ENCODE data around the gene MRPL37. TPM values are rescaled to one million over a fixed set of nuclear protein-coding genes. Genes with fewer than 3 reads are reported as not detected.
"Not testable (repeated sequence)": the region's sequence is repeated elsewhere in the genome, so short reads cannot be mapped to it uniquely, and the experiment has no call there.

MRPL37 gene
- total RNA-seq, 1 donor from 2014 or later: 88.9 TPM

DNA sequence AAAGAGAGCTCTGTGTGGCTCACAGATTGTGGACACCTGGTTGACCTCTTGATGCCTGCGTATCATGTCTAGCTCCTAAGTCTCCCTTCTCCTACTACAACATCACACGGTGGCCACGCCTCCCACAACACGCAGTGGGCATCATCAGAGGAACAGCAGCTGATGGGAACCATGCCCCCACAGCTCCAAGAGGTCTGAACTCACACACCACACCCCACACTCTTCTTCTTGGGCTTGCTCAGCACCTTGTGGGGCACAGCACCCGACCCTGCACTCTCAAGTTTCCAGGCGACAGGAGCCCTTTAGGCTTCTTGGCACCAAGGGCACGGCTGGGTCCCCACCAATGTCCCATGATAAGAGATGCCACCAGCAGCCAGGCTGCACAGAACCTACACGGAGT is 28.4 kb upstream of the MRPL37 start:
- DNase-seq (ENCODE audit: low spot score) (no peak), ATAC-seq (no peak)

DNA sequence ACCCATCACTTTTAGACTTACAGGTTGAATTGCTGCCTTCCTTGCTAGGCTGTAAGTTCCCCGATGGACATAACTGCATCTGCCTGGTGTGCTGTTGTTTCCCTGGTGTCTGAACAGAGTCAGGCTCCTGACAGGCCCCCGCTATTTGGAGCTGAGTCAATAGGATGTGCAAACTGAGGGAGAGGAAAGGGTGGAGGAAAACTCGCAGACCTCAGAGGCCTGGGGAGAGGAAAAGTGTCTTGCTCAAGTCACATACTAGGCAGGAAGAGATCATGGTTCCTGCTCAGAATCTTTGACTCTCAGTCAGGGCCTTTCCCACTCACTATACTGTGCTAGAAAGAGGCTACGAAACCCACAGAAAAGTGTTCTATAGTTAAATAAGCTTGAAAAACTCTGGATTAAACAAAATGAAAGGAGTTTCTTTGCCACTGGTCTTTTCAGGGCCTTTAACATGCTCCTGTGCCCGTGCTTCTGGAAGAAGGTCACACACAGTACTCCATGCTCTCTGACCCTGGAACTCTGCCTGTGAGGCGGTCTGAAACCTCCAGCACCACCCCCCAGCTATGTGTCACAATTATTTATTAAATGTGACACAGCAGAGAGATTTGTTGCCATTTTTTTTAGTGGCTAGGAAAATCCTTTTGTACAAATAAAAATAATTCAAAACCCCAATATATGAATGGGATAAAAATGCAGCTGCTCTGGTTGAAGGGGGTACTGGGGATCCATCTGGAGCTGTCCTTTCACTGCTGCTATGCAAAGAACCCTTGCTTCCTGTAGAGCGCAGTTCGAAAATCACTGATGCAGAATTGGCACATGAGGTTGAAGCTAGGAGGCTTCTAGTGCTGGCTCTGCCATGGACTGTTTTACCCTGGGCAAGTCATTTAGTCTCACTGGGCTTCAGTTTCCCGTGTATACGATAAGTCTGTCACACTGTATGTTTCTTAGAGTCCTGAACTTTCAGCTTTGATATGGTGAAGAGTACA is 27.1 kb upstream of the MRPL37 start:
- DNase-seq (ENCODE audit: low spot score): peak; percentile 75
- ATAC-seq: peak; percentile 97

DNA sequence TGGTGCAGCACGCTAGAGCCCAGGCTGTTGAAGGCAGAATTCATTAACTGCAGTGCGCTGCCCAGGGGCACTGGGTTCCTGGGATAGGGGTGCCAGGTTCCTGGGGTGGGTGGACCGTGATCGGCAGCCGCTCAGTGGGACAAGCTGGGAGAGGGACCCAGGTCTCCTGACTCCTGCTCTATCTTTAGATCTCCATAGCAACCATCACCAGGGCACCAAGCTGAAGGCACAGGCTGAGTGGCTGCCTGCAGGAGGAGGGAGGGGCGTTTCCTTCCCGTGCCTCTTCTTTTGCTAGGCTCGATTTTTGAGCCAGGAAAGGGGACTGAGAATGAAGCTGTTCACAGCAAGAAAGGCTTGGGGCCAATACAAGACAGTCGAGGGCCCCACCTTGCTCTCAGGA is 26.3 kb upstream of the MRPL37 start:
- no peak for ATAC-seq
- no peak for DNase-seq (ENCODE audit: low spot score)

DNA sequence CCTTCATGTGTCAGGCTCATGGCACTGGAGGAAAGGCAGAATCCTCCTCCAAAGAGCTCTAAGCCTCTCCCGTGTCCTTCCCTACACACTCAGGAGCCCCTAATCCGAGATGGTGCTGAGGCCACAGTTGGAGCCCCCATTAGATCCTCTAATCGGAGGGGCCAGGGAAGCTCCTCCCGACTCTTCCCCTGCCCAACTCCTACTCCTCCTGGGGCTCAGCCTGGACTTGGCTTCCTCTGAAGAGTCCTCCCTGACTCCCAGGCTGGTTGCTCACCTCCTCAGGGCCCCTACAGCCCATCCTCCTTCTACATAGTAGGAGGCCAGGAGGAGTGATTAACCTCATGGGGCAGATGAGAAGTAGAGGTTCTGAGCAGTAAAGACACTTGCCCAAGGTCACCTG is 25.9 kb upstream of the MRPL37 start:
- no peak for ATAC-seq

DNA sequence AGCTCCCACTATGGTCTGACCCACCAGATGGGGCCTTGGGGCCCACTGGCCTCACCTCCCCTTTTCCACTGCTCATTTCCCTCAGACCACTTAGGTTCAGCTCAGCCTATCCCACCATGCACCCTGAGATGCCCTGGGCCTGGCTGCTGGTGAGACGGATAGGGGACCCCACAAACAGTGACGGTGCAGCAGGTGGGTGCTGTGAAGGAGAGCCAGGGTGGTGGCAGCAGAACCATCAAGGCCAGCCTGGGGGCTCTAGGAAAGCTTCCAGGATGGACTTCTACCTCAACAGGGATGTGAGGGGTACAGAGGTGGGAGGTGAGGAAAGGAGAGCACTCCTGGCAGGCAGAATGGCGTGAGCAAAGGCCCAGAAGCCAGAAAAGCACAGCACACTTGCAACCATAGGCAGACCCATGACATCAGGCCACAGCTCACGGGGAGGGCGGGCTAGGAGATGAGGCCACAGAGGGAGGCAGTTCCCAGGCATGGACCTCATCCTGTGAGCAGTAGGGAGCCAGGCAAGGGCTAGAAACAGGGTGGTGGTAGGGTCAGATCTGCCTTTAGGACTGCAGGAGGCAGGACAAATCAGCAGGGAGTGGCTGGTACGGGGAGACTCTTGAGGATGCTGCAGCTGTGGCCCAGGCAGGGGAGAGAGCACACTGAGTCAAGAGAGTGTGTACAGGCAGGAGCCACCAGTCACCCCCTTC is 23.2 kb upstream of the MRPL37 start:
- no peak for DNase-seq (ENCODE audit: low spot score)
- ATAC-seq: no peak

More for the DNA sequence above, 25.9 kb upstream of the MRPL37 start:
- no peak for DNase-seq (ENCODE audit: low spot score)

DNA sequence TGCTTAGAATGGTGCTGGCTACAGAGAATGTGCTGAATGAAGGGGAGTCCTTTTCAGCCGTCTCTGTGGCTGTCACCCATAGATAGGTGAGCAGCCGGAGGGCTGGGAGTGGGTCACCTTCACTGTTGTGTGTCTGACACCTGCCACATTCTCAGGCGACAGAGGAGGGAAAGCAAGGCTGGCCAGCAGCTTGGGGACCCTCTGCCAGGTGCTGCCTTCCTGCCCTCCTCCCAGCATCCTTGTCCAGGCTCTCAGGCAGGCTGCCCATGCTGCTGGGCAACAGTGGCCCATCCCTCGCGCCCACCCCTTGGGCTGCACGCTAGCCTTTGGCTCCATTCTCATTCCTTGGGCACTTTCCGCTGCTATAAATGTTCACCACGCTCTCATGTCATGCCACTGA is 22.2 kb upstream of the MRPL37 start:
- DNase-seq (ENCODE audit: low spot score): no peak
- ATAC-seq: no peak

DNA sequence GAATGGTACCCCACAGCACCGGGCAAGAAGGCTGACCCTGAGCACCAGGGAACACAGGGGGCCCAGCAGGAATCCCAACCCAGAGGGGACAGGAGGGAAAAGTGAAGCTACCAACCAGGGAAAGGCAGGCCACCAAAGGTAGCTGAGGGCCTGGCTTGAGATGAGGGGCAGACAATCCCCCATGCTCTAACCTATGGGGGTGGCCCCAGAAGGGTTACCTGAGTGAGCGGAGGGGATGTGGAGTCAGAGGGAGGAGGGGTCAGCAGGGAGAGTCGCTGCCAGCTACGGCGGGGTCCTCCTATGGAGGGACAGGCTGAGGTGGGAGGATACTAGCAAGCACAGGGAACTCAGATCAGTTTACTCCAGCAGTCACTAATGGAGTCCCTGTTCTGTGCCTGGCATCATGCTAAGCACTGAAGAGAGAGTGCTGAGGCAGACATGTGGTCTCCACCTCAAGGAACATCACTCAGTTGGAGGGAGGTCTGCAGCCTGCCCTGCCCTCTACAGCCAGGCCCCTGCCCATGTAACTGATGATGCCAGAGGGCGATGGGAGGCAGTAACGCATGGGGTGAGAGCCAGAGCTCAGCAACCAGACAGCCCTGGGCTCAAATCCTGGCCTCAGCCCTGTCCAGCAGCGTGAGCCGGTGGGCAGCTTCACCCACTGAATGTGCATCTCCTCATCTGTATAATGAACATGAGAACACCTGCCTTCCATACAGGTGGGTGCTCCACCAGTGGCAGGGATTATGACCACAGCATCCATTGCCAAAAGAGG is 21.5 kb upstream of the MRPL37 start:
- no peak for ATAC-seq
- no peak for DNase-seq (ENCODE audit: low spot score)

DNA sequence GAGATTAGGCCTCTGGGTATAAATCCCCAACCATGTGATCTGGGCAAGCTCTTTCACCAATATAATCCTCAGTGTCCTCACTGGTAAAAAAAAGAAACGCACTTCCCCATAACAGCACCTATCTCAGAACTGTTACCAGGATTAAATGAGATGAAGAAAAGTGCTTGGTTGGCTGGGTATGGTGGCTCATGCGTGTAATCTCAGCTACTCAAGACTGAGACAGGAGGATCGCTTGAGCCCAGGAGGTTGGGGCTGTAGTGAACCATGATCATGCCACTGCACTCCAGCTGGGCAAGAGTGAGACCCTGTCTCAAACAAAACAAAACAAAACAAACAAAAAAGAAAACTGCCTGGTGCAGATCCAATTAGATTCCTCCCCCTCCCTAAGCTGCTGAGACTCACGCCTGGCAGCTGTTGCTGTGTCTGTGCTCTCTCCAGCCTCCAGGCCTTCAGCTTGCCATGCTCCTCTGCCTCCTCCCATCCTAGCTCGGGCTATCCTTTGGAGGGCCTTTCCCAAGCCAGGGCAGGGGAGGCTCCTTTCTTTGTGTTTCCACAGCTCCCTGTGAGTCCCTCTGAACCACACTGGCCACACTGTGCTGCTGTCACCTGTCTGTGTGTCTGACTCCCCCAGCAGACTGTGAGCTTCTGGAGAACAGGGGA is 19.1 kb upstream of the MRPL37 start:
- DNase-seq (ENCODE audit: low spot score): no peak
- no peak for ATAC-seq

DNA sequence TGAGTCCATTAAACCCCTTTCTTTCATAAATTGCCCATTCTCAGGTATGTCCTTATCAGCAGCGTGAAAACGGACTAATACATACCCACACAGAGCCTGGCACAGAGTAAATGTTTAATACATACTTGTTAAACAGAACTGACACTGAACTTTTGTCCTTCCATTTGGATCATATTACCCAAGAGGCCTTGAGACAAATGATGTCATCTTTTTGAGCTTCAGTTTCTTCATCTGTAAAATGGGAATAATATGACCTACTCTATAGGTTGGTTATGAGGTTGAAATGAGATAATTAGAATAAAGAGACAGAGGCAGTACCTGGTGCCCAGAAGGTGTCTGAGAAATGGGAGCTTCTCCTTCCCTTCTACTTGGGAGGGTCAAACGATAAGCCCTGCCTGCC is 13.9 kb upstream of the MRPL37 start:
- ATAC-seq (no peak), DNase-seq (ENCODE audit: low spot score) (no peak)

DNA sequence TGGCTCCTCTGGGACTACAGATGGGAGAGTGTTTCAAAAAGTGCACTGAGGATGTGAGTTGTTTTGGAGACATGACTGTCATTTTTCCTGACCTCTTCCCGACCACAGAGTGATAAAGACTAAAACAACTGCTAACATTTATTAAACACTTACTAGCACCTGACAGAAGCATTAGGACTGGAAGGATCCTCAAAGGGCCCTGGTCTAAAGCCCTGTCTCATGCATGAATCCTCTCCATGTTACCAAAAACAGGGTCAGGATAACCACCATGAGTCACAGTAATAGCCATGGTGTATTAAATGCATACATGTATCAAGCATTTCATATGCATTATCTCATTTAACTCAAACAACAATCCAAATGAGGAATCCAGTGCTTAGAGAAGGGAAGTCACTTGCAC is 11.7 kb upstream of the MRPL37 start:
- DNase-seq (ENCODE audit: low spot score): no peak
- no peak for ATAC-seq

DNA sequence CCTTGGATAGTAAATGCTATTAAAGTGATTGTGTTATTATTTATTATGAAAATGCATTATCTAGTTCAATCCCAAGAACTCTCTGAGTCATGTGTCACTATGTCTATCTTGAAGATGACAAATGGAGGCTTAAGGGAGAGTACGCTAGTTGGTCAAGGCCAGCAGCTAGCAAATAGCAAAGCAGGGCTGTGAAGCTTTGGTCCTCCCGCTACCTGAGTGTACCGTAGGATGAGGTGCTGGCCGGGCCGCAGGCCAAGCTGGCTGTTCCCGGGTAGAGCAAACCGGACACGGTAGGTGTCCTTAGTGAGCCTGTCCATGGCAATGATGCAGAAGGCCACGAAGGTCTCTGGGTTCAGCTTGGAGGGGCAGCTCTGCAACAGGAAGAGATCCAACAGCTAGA is 9.4 kb upstream of the MRPL37 start:
- DNase-seq (ENCODE audit: low spot score) (no peak), ATAC-seq (no peak)

DNA sequence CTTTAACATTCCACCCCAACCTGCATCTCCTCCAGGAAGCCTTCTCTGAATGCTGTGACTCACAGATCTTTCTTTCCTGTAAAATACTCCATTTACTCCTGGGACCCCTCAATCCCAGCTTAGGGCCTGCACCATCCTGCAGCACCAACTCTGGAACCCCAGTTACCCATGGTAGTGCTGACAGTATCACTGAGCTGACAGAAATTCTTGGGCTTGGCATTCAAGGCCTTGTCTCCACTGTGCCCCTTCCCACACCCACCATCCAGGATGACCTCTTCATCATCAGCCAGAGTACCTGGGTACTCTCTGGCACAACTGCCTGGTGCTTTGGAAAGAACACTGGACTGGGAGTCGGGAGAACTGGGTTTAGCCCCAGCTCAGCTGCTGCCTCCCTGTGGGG is 8.4 kb upstream of the MRPL37 start:
- ATAC-seq (no peak), DNase-seq (ENCODE audit: low spot score) (no peak)

DNA sequence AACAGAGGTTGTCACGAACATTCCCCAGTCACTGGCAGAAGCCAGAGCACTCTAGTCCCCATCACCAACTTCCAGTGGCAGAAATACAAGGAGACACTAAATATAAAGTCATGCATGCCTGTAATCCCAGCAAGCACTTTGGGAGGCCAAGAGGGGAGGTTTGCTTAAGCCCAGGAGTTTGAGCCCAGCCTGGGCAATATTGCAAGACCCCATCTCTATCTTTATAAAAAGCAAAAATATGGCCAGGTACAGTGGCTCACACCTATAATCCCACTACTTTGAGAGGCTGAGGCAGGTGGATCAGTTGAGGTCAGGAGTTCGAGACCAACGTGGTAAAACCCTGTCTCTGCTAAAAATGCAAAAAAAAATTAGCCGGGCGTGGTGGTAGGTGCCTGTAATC is 6.5 kb upstream of the MRPL37 start:
- no peak for DNase-seq (ENCODE audit: low spot score)
- no peak for ATAC-seq

DNA sequence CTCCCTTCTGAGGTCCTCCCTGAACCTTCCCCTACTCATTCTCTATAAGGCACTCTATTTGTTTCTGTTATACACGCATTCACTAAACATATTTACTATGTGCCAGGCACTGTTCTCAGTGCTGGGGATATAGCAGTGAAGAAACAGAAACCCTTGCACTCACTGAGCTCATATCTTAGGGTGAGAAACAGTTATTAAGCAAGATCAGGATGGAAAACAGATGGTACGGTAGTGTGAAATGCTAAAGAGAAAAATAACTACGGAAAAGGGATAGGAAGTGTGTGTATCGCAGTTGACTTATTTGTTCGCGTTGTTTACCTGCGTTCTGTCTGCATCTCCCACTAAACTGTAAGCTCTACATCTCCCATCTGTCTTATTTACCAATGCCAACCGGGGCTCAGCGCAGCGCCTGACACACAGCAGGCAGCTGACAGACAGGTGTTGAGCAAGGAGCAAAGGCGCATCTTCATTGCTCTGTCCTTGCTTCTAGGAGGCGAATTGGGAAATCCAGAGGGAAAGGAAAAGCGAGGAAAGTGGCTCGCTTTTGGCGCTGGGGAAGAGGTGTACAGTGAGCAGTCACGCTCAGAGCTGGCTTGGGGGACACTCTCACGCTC is 709 bp upstream of the MRPL37 start:
- ATAC-seq: peak; percentile 40
- no peak for DNase-seq (ENCODE audit: low spot score)

DNA sequence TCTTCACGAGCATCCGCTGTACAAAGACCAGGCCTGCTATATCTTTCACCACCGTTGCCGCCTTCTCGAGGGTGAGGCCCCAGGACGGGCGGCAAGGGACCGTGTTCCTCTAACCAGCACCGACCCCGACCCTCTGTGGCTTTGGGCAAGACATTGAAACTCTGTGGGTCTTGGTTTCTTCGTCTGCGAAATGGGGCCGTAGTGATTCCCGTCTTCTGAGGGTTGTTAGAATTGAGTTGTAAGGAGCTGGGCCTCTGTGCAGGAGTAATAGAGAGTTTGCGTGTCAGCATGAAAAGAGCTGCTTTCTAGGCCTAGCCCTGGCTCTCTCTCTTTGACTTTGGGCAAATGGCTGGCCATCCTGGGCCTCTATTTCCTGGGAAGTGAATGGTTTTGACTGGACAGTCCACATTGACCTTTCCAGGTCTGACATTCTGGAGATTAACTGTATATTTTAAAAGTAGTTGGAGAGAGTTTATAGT is 591 bp downstream of the MRPL37 start:
- DNase-seq (ENCODE audit: low spot score) (no peak), ATAC-seq (peak; percentile 8)

DNA sequence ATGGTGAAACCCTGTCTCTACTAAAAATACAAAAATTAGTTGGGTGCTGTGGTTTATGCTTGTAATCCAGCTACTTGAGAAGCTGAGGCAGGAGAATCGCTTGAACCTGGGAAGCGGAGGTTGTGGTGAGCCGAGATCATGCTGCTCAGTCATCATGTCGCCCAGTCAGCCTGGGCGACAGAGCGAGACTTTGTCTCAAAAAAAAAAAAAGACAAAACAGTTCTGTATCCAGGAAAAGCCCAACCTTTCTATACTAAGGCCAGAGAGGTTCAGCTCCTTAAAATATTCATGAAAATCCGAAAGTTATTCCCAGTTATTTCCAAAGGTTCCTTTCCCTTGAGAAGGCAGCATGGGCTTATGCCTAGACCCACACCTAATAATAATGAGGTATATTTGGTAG is 4.2 kb downstream of the MRPL37 start:
- ATAC-seq (no peak), DNase-seq (ENCODE audit: low spot score) (no peak)

DNA sequence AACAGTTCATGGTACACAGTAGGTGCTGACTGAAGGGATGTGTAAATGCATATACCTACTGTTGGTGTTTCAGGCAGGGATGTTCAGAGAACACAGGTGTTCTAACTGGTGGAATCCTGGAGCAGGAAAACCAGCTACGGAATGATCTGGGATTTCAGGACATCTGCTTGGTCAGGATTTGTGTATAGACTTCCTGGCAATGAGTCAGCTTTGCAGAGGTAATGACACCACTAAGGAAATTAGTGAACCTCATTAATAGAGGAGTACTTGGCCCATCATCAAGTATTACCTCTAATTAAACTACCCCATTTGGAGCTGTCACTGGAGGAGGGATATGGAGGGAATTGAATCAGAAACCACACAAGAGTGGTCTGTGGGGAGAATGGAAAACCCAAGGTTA is 7.3 kb downstream of the MRPL37 start:
- ATAC-seq: no peak
- no peak for DNase-seq (ENCODE audit: low spot score)

DNA sequence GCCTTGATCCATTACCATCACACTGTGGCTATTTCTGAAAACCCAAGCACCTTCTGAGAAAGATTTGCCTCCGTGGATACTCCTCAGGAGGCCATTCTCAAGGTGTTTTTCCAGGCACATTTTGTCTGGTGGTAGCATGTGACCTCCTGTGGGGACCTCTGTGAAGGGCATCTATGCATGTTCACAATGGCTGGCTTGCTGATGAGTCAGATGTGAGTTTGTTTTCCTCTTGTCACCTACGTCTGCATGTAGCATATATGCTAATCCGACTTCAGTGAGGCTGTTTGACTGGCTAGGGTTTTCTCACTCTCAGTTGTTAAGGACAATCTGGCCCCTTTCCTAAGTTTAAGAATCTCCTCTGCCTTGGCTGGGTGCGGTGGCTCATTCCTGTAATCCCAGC is 7.9 kb downstream of the MRPL37 start:
- DNase-seq (ENCODE audit: low spot score); ATAC-seq: not testable (repeated sequence)

DNA sequence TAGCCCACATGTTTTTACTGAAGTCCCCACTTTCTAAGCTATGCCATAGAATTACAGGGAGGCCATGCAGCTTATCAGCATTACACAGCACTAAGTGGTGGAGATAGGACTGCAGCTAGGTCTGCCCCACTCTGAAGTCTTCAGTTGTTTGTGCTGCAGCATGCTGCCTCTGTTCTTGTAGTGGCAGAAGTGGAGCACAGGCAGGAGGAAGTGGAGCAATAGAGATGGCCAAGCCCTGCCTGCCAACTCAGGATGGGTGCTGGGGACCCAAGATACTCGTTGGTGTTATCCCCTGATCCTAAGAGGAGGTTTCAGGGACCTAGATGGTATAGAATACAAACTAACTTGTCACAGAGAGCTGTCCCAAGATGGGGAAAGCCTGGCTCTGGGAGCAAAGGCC is 12.9 kb downstream of the MRPL37 start:
- ATAC-seq (no peak), DNase-seq (ENCODE audit: low spot score) (no peak)

DNA sequence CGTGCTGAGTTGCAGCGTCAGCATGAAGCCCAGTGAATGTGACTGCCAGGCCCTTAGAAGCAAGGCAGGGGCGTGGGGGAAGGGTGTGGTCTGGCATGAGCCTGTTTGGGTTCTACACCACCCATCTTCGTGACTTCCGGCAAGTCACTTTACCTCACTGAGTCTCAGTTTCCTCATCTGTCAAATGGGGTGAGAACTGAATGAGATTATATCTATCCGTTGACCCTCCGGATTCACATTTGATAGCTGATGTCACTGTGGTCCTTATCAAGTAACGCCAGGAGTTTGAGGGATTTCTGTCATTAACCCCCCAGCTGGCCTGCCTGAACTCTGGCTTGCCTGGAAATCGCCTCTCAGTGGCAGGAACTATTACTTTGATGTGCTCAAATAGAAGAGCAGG is 15.6 kb downstream of the MRPL37 start:
- DNase-seq (ENCODE audit: low spot score) (no peak), ATAC-seq (no peak)

All from left lobe of liver (tissue), 2 donors.